OCI-LY3 (cell line): ENCODE results near the gene TMEM209.
"Not testable (repeated sequence)": the region's sequence is repeated elsewhere in the genome, so short reads cannot be mapped to it uniquely, and the experiment has no call there.

Experiments used
- H2AFZ ChIP-seq: fragments of 200-600, 300-600 bp; shearing (Covaris generic); 2 replicates; pipeline ENCODE4 v1.6.0; 2014; ENCODE audit warnings: antibody characterized with exemption, low read depth, low read length
- H3K27ac ChIP-seq: fragments of 200-600, 300-600 bp; sonication (generic); 2 replicates; pipeline ENCODE4 v1.5.1; 2014; ENCODE audit warnings: mild to moderate bottlenecking, low read length, moderate library complexity, mixed read lengths
- H3K27me3 ChIP-seq: fragments of 200-600, 300-600 bp; sonication (generic); 2 replicates; pipeline ENCODE4 v1.6.1; 2014; ENCODE audit warnings: low read depth, low read length, mixed read lengths
- H3K36me3 ChIP-seq: fragments of 200-600, 300-600 bp; sonication (generic); replicated peaks from 2 replicates; pipeline ENCODE3; 2014; ENCODE audit warnings: low read depth, low read length, mixed read lengths
- H3K4me1 ChIP-seq: fragments of 300-600, 200-600 bp; sonication (generic); 2 replicates; pipeline ENCODE4 v1.6.1; 2014; ENCODE audit warnings: low read length, mixed read lengths
- H3K4me2 ChIP-seq: fragments of 200-600, 300-600 bp; sonication (generic); 2 replicates; pipeline ENCODE4 v1.6.1; 2014; ENCODE audit warnings: low read length, mixed read lengths
- H3K4me3 ChIP-seq: fragments of 300-600, 200-600 bp; sonication (generic); 2 replicates; pipeline ENCODE4 v1.5.1; 2014; ENCODE audit warnings: antibody characterized with exemption, mild to moderate bottlenecking, low read length, moderate library complexity
- H3K79me2 ChIP-seq: fragments of 300-600, 200-600 bp; shearing (Covaris generic); 2 replicates; pipeline ENCODE4 v1.6.1; 2014; ENCODE audit warnings: mild to moderate bottlenecking, low read length, mixed read lengths
- H3K9ac ChIP-seq: fragments of 300-600, 200-600 bp; shearing (Covaris generic); 2 replicates; pipeline ENCODE4 v1.6.0; 2014; ENCODE audit warnings: mild to moderate bottlenecking, low read length, moderate library complexity
- H3K9me3 ChIP-seq: fragments of 200-600, 300-600 bp; shearing (Covaris generic); 2 replicates; pipeline ENCODE4 v1.6.1; 2014; ENCODE audit warnings: low read length, mixed read lengths; ENCODE audit not compliant: insufficient read depth
- H4K20me1 ChIP-seq: fragments of 200-600, 300-600 bp; sonication (generic); 2 replicates; pipeline ENCODE4 v1.6.1; 2016; ENCODE audit warnings: low read length, mixed read lengths; ENCODE audit not compliant: insufficient read depth
- CTCF ChIP-seq: fragments of 200-600, 300-600 bp; sonication (generic); IDR thresholded peaks from 2 replicates; pipeline ENCODE4 v1.5.1; 2014; ENCODE audit warnings: antibody characterized with exemption, low read length, low read depth
- EZH2phosphoT487 ChIP-seq: fragments of 200-600 bp; shearing (Covaris generic); IDR thresholded peaks from 2 replicates; pipeline ENCODE4 v1.6.1; 2018; ENCODE audit warnings: antibody characterized with exemption, mixed run types, low read depth

The TMEM209 gene

DNA sequence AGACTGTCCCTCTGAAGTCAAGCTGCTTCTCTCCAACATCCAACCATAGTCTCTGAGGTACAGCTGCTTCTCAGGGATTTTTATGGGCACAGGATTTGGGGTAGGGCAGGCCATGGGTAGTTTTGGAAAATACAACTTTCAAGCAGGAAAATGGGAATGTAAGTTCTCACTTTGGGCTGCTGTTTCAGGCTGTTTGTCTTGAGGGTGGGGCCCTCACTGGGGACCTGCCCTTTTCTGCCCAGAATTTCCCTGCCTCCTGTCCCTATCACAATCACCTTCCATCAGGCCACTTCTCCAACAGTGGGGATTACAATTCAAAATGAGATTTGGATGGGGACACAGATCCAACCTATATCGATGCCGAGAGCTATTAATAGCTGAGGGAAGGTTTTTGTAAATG, 27.0 kb upstream of the TMEM209 start:
- H3K36me3 ChIP-seq, result no peaks in the 10 kb centered on the region
- no peak overlapping the region for H3K4me3 ChIP-seq
- no peaks in the 10 kb centered on the region for H3K9me3 ChIP-seq

DNA sequence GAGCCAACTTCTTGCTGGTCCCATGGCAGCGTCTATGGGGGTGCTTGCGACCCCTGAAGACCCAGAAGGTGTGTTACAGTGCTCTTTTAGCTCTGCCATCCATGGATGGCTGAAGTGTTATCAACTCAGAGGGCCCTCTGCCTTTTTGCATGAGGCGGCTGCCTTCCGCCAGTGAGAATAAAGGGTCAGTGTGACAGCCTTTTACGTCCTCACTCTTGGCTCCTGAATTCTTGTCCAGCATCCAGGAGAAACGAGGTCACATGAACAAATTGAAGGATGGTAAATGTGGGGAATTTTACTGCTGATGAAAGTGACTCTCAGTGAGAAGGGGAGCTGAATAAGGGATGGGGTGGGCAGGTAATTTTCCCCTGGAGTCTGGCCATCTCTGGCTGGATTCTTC, 26.6 kb upstream of the TMEM209 start:
- Histone ChIP-seq H3K4me1 (no peaks in the 10 kb centered on the region), H3K27me3 (no peaks in the 10 kb centered on the region), H3K4me3 (no peak overlapping the region), H3K4me2 (no peak overlapping the region), H4K20me1 (no peaks in the 10 kb centered on the region), H3K27ac (no peak overlapping the region), H3K9ac (no peak overlapping the region), H3K9me3 (no peaks in the 10 kb centered on the region), H3K36me3 (no peaks in the 10 kb centered on the region), H3K79me2 (no peaks in the 10 kb centered on the region), H2AFZ (no peak overlapping the region)
- TF ChIP-seq EZH2phosphoT487 (no peak), CTCF (no peak)

More for the DNA sequence above, 27.0 kb upstream of the TMEM209 start:
- Histone ChIP-seq H3K4me2 (no peak overlapping the region), H3K27ac (no peak overlapping the region), H2AFZ (no peak overlapping the region), H4K20me1 (no peaks in the 10 kb centered on the region), H3K9ac (no peak overlapping the region), H3K79me2 (no peaks in the 10 kb centered on the region), H3K27me3 (no peaks in the 10 kb centered on the region), H3K4me1 (no peaks in the 10 kb centered on the region)
- no peak for TF ChIP-seq EZH2phosphoT487
- TF ChIP-seq CTCF, result no peak

DNA sequence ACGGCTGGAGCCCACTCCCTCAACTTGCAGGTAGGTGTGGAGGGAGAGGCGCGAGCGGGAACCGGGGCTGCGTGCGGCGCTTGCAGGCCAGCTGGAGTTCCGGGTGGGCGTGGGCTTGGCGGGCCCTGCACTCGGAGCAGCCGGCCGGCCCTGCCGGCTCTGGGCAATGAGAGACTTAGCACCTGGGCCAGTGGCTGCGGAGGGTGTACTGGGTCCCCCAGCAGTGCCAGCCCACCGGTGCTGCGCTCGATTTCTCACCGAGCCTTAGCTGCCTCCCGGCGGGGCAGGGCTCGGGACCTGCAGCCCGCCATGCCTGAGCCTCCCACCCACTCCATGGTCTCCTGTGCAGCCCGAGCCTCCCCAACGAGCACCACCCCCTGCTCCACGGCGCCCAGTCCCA, 24.8 kb upstream of the TMEM209 start:
- H3K79me2 ChIP-seq, H3K9ac ChIP-seq, H3K27ac ChIP-seq, H3K4me2 ChIP-seq, H2AFZ ChIP-seq, H3K4me3 ChIP-seq, H4K20me1 ChIP-seq, H3K36me3 ChIP-seq, H3K27me3 ChIP-seq, H3K9me3 ChIP-seq, H3K4me1 ChIP-seq: not testable (repeated sequence)

- Histone ChIP-seq H3K79me2 (no peaks in the 10 kb centered on the region), H3K4me2 (no peak overlapping the region), H3K27me3 (no peaks in the 10 kb centered on the region), H3K27ac (no peak overlapping the region), H3K9ac (no peak overlapping the region), H3K36me3 (no peaks in the 10 kb centered on the region), H4K20me1 (no peaks in the 10 kb centered on the region), H2AFZ (no peak overlapping the region), H3K9me3 (no peaks in the 10 kb centered on the region; the same call in 1 of the 2 replicates), H3K4me3 (no peak overlapping the region), H3K4me1 (no peaks in the 10 kb centered on the region)
- TF ChIP-seq EZH2phosphoT487 (no peak), CTCF (no peak)
Observed at GRCh38 chr7:130228840-130229502, 23.8 kb upstream of the TMEM209 start.
